Measurements from ENCODE around the gene PRAME.
"Not testable (repeated sequence)": the region's sequence is repeated elsewhere in the genome, so short reads cannot be mapped to it uniquely, and the experiment has no call there.

The PRAME gene

DNA sequence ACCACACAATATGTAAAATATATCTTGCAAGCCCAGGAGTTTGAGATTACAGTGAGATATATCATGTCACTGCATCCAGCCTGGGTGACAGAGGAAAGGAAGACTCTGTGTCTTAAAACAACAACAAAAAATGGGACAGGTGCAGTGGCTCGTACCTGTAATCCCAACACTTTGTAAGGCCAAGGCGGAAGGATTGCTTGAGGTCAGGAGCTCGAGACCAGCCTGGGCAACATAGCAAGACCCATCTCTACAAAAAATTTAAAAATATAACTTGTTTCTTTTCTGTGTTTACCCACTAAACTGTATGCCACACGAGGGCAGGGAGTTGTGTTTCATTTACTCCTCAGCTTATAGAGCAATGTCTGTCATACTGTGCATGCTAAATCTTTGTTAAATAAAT is 42.1 kb downstream of the PRAME start:
- no peak for TF ChIP-seq CTCF (IDR thresholded peaks at IDR 0.05; ENCODE audit: low read length)
- no peak for TF ChIP-seq EZH2 (optimal IDR thresholded peaks at IDR 0.05; ENCODE audit: low read depth, low read length)
- TF ChIP-seq EZH2phosphoT487 (IDR thresholded peaks at IDR 0.05; ENCODE audit: low read length), result no peak

GRCh38 chr22:22515890-22516289 is 43.2 kb downstream of the PRAME start:
- no peak overlapping the region for H3K4me2 ChIP-seq (ENCODE audit: low read depth, low read length)
- no peak overlapping the region for H2AFZ ChIP-seq (ENCODE audit: low read length)
- TF ChIP-seq EZH2 (optimal IDR thresholded peaks at IDR 0.05; ENCODE audit: low read depth, low read length), result no peak
- TF ChIP-seq EZH2phosphoT487 (IDR thresholded peaks at IDR 0.05; ENCODE audit: low read length), result no peak
- no peak for TF ChIP-seq CTCF (IDR thresholded peaks at IDR 0.05; ENCODE audit: low read length)
- H3K4me1 ChIP-seq (ENCODE audit: low read length), result peaks cover 5% of the 10 kb centered on the region
- H3F3A ChIP-seq (ENCODE audit: insufficient read depth, low read length), result 0 out of 2 replicates have a peak, but pooled peaks cover 1% of the 10 kb centered on the region
- H3K9me2 ChIP-seq (replicated peaks; ENCODE audit: insufficient read depth, low read length), result no peaks in the 10 kb centered on the region
- no peaks in the 10 kb centered on the region for H3K27me3 ChIP-seq (replicated peaks; ENCODE audit: insufficient read depth, low read length)
- H4K20me1 ChIP-seq (ENCODE audit: insufficient read depth, low read length), result no peaks in the 10 kb centered on the region
- H3K79me2 ChIP-seq (ENCODE audit: low read length), result no peaks in the 10 kb centered on the region
- no peak overlapping the region for H3K4me3 ChIP-seq (ENCODE audit: low read length)
- DNase-seq, result no peak
- H3K36me3 ChIP-seq (replicated peaks; ENCODE audit: insufficient read depth, low read length), result no peaks in the 10 kb centered on the region
- no peaks in the 10 kb centered on the region for H3K9me3 ChIP-seq (replicated peaks; ENCODE audit: insufficient read depth, low read length)
- no peak overlapping the region for H3K9ac ChIP-seq (ENCODE audit: low read length)
- no peak overlapping the region for H3K27ac ChIP-seq (ENCODE audit: low read length)

More for the DNA sequence above, 42.1 kb downstream of the PRAME start:
- Histone ChIP-seq H3K9me3 (replicated peaks; ENCODE audit: insufficient read depth, low read length) (no peaks in the 10 kb centered on the region), H3K4me1 (ENCODE audit: low read length) (peaks cover 16% of the 10 kb centered on the region), H3K79me2 (ENCODE audit: low read length) (no peaks in the 10 kb centered on the region), H3K27ac (ENCODE audit: low read length) (no peak overlapping the region), H3K9ac (ENCODE audit: low read length) (no peak overlapping the region), H3K36me3 (replicated peaks; ENCODE audit: insufficient read depth, low read length) (no peaks in the 10 kb centered on the region), H3K4me3 (ENCODE audit: low read length) (no peak overlapping the region), H2AFZ (ENCODE audit: low read length) (no peak overlapping the region), H3K9me2 (replicated peaks; ENCODE audit: insufficient read depth, low read length) (no peaks in the 10 kb centered on the region), H4K20me1 (ENCODE audit: insufficient read depth, low read length) (no peaks in the 10 kb centered on the region), H3K4me2 (ENCODE audit: low read depth, low read length) (no peak overlapping the region), H3F3A (ENCODE audit: insufficient read depth, low read length) (peaks cover 7% of the 10 kb centered on the region; the same call in 1 of the 2 replicates), H3K27me3 (replicated peaks; ENCODE audit: insufficient read depth, low read length) (no peaks in the 10 kb centered on the region)
- DNase-seq, result no peak

DNA sequence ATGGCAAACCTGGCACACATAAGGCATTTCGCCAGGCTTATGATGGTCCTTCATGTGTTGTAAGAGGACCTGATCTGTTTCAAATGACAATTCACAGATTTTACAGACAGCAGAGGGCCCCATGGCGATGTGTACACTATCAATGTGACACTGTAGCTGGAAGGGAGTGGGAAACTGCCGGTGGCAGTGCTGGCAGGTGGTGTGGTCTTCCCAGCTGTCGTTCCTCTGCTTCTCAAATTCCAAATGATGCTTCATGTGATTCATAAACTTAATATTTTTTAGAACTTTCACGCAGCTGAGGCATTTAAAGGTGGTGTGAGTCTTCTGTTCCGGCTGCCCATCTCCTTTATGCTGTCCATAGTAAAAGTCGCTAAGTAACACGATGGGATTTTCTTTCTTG is 44.6 kb downstream of the PRAME start:
- not testable (repeated sequence) for H3K4me2 ChIP-seq (ENCODE audit: low read depth, low read length); H3K9me3 ChIP-seq (replicated peaks; ENCODE audit: insufficient read depth, low read length); H3K79me2 ChIP-seq (ENCODE audit: low read length); H3K27ac ChIP-seq (ENCODE audit: low read length); H3F3A ChIP-seq (ENCODE audit: insufficient read depth, low read length); H2AFZ ChIP-seq (ENCODE audit: low read length); H3K4me1 ChIP-seq (ENCODE audit: low read length); H3K4me3 ChIP-seq (ENCODE audit: low read length); H3K36me3 ChIP-seq (replicated peaks; ENCODE audit: insufficient read depth, low read length); DNase-seq; H3K27me3 ChIP-seq (replicated peaks; ENCODE audit: insufficient read depth, low read length); H4K20me1 ChIP-seq (ENCODE audit: insufficient read depth, low read length); H3K9me2 ChIP-seq (replicated peaks; ENCODE audit: insufficient read depth, low read length); H3K9ac ChIP-seq (ENCODE audit: low read length)

DNA sequence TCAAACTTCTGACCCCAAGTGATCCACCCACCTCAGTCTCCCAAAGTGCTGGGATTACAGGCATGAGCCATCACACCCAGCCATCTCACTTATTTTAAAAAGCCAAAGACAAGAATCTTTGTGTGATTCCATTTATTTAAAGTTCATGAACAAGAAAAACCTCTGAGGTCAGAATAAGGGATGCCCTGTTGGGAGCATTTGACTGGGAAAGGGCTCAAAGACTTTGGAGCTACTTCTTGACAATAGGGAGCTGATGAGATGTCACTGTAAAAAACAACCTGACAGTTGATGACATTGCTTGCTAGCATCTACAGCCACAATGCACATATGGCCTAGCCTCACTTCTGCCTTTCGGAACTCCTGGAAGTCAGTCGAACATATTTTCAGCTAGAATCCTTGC is 45.4 kb downstream of the PRAME start:
- TF ChIP-seq CTCF (IDR thresholded peaks at IDR 0.05; ENCODE audit: low read length) (no peak), EZH2phosphoT487 (IDR thresholded peaks at IDR 0.05; ENCODE audit: low read length) (no peak), EZH2 (optimal IDR thresholded peaks at IDR 0.05; ENCODE audit: low read depth, low read length) (no peak)
- no peaks in the 10 kb centered on the region for H3K27me3 ChIP-seq (replicated peaks; ENCODE audit: insufficient read depth, low read length)

More for the DNA sequence above, 45.4 kb downstream of the PRAME start:
- no peak overlapping the region for H3K4me3 ChIP-seq (ENCODE audit: low read length)
- H3K9ac ChIP-seq (ENCODE audit: low read length), result no peak overlapping the region
- H4K20me1 ChIP-seq (ENCODE audit: insufficient read depth, low read length), result no peaks in the 10 kb centered on the region
- no peak for DNase-seq
- no peak overlapping the region for H3K4me2 ChIP-seq (ENCODE audit: low read depth, low read length)
- no peaks in the 10 kb centered on the region for H3F3A ChIP-seq (ENCODE audit: insufficient read depth, low read length)
- no peak overlapping the region for H3K27ac ChIP-seq (ENCODE audit: low read length)
- no peak overlapping the region for H2AFZ ChIP-seq (ENCODE audit: low read length)
- H3K9me3 ChIP-seq (replicated peaks; ENCODE audit: insufficient read depth, low read length), result no peaks in the 10 kb centered on the region
- no peaks in the 10 kb centered on the region for H3K9me2 ChIP-seq (replicated peaks; ENCODE audit: insufficient read depth, low read length)
- 0 out of 2 replicates have a peak, but pooled peaks cover 7% of the 10 kb centered on the region for H3K4me1 ChIP-seq (ENCODE audit: low read length)
- no peaks in the 10 kb centered on the region for H3K79me2 ChIP-seq (ENCODE audit: low read length)
- H3K36me3 ChIP-seq (replicated peaks; ENCODE audit: insufficient read depth, low read length), result no peaks in the 10 kb centered on the region
